ENCODE data around the gene CDC45.

GRCh38 chr22:19550382-19550781, 70.7 kb downstream of the CDC45 start:
- TF ChIP-seq YY1 (IDR thresholded peaks at IDR 0.05; ENCODE audit: insufficient read depth, insufficient read length) (no peak), ZNF274 (IDR thresholded peaks at IDR 0.05; ENCODE audit: low read depth, low read length) (no peak)

Data from NT2/D1 (cell line).